Dedifferentiated amniotic fluid mesenchymal stem cell (primary cell): Measurements from ENCODE around the gene MBTPS1.

ENCODE experiments used
- DNase-seq: peaks from one replicate; pipeline ENCODE4 v3.0.0-alpha.2; 2016; ENCODE audit errors: extremely low spot score

The MBTPS1 gene

DNA sequence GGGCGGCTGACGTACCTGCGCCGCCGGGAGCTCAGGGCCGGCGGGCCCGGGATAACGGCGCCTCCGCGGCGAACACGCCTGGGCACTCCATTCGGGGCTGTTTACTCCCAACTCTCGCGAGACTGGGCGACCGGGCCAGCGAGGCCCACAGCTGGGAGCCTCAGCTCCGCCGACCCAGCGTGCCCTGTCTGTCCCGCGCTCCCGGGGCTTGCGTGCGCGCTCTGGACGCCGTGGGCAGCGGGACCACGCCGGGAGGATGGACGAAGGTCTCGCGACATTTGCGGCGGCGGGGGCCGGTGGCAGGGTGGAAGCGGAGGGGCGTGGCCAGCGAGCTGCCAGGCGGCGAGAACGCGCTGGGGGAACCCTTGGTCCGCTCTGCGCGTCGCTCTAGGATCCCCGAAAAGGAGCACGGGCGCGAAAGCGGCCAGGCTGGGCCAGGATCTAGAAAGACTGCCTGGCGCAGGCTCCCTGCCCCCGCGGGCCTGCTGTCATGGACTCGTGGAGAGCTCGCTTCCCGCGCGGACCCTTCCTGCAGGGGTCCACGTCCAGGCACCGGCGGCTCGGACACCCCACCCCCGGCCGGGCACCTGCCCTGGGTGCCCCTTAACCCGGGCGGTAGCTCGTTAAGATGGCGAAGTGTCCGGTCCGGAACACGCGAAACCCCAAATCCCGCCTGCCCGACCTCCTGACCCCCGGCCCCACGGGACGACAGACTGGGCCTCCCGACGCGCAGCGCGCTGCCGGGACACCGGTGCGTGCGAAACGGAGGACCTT is at the start of gene MBTPS1:
MBTPS1 (minus strand) TSS at position 223 of the 774 bp plus-strand sequence. CDS start 15,159 bp downstream, outside the sequence.
- peak; percentile 97 for DNase-seq

- DNase-seq, result no peak
These were observed 49.0 kb upstream of the MBTPS1 start for GRCh38 chr16:84165746-84166145.

- DNase-seq, result no peak
These were observed 45.1 kb upstream of the MBTPS1 start for GRCh38 chr16:84161801-84162200.

DNA sequence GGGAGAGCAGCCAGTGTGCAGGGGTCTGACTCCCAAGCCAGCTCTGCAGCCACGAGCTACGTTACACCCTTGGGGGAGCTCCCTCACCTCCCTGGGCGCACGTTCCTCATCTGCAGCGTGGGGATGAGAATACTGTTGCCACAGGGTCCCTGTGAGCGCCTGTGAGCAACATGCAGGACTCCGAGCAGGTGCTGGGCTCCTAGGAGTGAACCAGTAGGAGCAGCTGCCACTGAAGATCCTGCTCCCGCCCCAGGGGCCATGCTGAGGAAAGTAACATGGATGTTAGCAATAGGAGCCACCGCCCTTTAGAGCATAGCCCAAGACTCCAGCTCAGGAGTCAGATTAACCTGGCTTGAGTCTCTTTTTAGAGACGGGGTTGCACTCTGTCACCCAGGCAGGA is 44.3 kb upstream of the MBTPS1 start:
- no peak for DNase-seq

DNA sequence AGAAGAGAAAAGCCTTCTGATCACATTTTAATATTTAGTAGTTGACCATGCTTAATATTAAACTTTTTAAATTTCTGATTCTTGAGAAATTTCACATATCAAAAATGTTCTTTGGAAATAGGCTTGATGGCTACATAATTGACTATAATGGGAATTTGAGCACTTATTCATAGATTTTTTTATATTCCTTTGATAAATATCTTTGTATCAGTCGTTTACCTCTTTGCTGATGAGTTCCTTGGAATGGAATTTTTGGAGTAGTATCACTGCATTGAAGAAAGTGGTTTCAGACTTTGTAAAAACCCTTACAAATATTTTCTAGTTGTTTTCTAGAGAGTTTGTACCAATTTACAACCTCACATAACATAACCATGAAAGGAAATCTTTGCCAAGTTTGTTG is 43.1 kb upstream of the MBTPS1 start:
- no peak for DNase-seq

DNA sequence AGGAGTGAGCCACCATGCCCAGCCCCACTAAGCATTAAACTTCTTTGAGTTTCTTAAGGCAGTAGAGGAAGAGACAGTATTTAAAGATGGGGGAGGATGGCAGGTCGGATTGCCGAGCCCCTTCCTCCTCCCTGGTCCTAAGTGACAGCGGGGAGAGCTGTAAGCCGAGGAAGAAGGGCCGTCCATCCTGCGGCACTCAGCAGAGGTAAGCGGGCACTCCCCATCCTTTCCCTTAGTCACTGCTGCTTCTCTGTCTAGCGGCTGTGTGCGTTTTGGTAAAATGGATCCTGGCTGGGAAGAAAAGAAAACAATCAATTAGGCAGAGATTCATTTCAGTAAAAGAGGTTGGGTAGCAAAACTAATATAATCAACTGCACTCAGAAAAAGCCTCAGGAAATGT is 42.3 kb upstream of the MBTPS1 start:
- no peak for DNase-seq

DNA sequence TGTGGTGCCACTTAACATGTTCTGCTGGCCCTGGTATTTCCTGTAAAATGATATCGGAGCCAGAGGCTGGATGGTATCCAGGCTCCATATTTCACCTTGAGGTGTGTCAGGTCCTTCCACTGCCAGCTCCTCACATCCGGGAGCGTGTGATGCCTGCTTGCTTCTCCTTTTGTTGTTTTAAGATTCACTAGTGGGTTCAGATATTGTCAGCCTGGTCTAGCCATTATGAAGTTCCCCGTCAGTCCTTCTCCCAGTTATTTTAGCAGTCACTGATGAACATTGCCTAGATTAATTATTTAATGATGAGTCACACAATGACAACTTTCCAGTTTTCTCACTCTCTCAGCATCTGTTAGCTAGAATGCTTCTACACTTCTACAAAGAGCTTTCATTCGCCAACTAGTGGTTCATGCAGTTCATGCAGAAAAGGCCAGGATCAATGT is 39.6 kb upstream of the MBTPS1 start:
- DNase-seq, result no peak

DNA sequence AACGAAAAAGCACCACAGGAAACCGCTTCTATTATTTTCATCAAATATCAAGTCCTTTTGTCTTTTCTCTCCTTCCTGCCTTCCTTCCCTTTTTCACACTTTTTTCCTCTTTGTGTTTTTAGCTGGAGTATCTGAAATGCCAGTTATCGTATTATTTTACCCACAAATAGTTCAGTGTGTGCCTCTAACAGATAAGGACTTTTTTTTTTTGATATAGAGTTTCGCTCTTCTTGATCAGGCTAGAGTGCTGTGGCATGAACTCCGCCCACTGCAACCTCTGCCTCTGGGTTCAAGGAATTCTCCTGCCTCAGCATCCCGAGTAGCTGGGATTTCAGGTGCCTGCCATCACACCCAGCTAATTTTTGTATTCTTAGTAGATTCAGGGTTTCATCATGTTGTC is 39.0 kb upstream of the MBTPS1 start:
- no peak for DNase-seq

- DNase-seq, result no peak
These were observed 38.5 kb upstream of the MBTPS1 start for GRCh38 chr16:84155226-84155625.

DNA sequence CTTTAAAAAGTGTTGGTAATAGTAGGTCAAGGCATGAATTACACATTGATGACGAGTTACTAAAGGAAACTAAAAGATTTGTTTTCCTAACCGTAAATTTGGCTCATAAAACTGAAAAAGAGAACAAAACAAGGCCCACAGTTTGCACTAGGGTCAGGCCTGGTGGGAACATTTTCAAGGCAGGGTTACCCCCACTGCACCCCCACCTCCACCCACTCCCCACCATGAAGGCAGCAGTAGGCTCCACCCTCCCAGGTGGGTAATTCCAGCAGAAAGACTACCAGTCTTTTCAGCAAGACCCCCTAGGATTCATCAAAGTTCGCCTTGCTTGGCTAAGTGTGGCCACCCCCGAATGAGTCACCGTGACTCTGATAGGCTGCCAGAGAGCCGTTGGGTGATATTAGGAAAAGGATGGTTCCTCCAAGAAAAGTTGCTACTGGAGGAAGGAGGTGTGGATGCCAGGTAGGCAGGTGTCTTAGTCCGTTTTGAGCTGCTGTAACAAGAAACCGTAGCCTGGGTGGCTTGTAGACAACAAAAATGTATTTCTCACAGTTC is 37.0 kb upstream of the MBTPS1 start:
- DNase-seq, result no peak

DNA sequence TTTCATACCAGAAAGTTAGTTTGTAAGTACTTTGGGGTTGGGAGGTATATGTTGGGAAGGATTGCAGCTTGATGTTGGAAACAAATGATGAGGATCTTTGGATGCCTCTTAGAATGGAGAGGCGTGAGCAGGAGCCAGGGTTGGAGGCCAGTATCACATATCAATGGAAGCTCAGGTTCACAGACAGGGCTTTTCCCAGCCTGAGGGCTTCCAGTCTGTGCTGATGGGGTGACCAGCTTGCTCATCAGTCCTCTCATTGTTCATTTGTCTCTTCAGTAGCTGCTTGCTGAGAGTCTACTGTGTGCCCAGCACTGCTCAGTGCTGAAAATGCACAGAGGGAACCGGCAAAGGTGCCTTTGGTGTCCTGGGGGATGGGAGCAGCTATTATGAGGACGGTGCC is 34.2 kb upstream of the MBTPS1 start:
- DNase-seq, result no peak

GRCh38 chr16:84144859-84145639 is 28.3 kb upstream of the MBTPS1 start, which contains the start of the genes DNAAF1 and HSDL1:
TSS of gene DNAAF1 (plus strand) at chr16:84145308. CDS start at chr16:84145441, 133 bp downstream.
TSS of gene HSDL1 (minus strand) at chr16:84145177. CDS start at chr16:84131321, 13,856 bp downstream.
- peak; percentile 64 for DNase-seq

DNA sequence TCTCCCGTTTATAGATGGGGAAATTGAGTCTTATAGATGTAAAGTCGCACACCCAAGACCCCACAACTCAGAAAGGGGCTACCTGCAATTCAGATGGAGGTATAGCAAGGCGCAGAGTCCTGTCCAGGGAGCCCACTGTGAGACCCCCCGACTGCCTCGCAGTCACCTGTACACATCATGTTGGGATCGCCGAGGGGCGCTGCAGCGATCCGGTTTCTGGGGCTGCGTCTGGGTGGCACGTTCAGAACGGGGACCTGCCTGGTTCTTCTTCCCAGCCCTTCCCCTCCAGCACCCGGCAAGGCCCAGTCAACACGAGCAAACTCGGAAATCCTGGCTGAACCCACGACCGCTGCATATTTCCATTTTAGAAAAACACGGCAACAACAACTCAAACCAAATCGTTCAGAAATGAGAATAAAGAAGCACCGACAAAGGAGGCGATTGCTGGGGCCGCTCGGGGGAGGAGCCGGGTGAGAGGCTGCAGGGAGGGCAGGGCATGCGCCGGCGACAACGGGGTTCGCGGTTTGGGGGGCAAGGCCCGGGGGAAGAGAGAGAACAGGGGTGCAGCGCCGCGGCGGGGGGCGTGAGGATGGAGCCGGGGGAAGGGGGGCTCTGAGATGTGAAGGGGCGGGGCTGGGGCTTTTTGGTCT is 27.6 kb upstream of the MBTPS1 start:
- no peak for DNase-seq

DNA sequence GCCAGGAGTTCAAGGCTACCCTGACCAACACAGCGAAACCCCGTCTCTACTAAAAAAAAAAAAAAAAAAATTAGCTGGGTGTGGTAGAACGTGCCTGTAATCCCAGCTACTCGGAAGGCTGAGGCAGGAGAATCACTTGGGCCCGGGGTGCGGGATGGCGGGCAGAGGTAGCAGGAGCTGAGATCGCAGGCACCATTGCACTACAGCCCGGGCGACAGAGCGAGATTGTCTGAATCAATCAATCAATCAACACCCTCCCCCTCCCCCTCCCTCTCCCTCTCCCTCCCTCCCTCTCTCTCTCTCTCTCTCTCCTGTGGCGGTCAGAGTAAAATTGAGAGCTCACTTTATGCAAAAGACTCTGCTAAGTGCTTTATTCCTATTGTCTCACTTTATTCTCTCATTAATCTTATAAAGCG is 27.1 kb upstream of the MBTPS1 start:
- no peak for DNase-seq

DNA sequence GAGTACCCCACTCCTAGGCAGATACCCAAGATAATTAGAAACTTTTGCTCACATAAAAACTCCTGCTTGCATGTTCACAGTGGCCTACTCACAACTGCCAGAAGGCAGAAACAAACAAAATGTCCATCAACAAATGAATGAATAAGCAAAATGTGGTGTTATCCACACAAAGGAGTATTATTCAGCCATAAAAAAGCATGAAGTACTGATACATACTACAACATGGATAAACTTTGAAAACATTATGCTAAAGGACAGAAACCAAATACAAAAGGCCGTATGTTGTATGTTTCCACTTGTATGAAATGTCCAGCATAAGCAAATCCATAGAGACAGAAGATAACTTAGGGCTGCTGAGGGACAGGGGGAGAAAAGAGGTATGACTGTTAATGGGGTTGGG is 26.3 kb upstream of the MBTPS1 start:
- no peak for DNase-seq

- no peak for DNase-seq
These were observed 24.5 kb upstream of the MBTPS1 start for GRCh38 chr16:84141143-84141670.

GRCh38 chr16:84139628-84140258 is 23.0 kb upstream of the MBTPS1 start:
- no peak for DNase-seq

DNA sequence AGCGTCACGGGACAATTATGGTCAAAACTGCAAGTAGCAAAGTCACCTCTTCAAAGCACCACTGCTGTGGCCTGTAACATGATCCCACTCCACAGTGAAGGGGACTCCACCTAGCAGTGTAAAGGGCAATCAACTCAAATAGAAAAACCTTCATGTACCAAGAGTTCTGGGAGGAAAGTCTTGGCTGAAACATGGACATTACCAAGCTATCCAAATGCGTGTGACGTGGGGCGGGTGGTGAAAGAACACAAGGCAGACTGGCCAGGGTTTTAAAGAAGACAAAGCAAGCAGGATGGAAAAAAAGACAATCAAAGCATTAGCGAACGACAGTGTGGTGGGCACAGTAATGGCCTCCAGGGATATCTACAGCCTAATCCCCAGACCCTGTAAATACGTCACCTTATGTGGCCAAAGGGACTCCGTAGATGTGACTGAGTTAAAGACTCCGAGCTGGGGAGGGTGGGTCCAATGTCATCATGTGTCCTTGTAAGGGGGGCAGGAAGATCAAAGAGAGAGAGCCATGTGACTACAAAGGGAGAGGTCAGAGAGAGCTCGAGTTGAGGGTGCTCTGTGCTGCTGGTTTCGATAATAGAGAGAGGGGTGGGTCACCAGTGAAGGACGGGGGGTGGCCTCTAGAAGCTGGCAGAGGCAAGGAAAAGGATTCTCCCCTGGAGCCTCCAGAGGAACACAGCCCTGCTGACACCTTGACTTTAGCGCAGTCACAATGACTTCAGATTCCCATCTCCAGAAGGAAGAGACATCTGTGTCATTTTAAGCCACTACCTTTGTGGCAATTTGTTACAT is 22.3 kb upstream of the MBTPS1 start:
- peak; percentile 20 for DNase-seq

DNA sequence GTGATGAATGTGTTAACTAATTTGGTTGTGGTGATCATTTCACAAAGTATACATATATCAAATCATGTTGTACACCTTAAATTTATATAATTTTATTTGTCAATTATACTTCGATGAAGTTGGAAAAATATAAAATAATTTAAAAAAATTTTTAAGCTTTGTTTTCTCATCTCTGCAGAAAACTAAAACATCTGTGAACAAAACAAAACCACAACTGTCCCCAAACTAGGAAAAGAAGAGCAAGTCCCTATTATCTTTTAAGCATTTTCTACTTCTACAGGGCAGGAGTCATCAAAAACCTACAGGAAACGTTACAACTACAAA is 21.7 kb upstream of the MBTPS1 start:
- no peak for DNase-seq

DNA sequence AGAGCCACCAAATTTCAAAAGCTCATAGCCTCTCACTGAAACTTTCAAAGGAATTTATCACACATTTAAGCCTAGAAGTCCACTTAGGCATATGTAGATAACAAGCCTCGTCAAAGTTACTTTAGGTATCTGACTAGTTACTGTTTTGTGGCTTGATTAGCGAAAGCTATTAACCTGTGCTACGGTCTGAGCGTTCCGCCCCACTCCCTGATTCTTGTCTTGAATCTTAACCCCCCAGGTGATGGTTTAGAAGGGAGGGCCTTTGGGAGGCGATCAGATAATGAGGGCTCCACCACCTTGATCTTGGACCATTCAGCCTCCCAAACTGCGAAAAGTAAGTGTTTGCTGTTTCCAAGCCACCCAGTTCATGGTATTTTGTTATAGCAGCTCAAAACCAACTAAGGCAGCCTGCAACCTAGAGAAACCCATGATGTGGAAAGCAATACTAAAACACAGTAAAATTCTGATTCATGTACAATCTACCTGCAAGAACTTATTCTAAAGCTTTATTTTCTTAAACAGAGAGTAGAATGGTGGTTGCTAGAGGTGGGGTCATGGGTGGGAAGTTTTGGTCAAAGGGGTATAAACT is 21.1 kb upstream of the MBTPS1 start:
- no peak for DNase-seq
